ENCODE results near the gene UNC45A.

GRCh38 chr15:90979582-90979981, 44.5 kb downstream of the UNC45A start:
- TF ChIP-seq CTCF (IDR thresholded peaks at IDR 0.05) (no peak), EP300 (IDR thresholded peaks at IDR 0.05) (no peak)

Data from ovary (tissue), 3 donors.